Measurements from ENCODE around the gene HRC. TPM values are rescaled to one million over a fixed set of nuclear protein-coding genes. Genes with fewer than 3 reads are reported as not detected.

The HRC gene
- total RNA-seq, 1 donor from 2014 or later = not detected

- Histone ChIP-seq H3K4me3 (ENCODE audit: low read depth, low read length) (no peak overlapping the region), H3K36me3 (ENCODE audit: control insufficient read depth, insufficient read depth, low read length) (peaks cover 4% of the 10 kb centered on the region), H3K27me3 (ENCODE audit: control insufficient read depth, insufficient read depth, low read length) (no peaks in the 10 kb centered on the region)
- no peak for DNase-seq (ENCODE audit: low read depth)
- FAIRE-seq = peak; percentile 58
- TF ChIP-seq CTCF (IDR thresholded peaks at IDR 0.05; ENCODE audit: insufficient read depth, low read length, severe bottlenecking) = no peak
Measured at GRCh38 chr19:49155820-49156346, 687 bp upstream of the HRC start.

- Histone ChIP-seq H3K4me3 (ENCODE audit: low read depth, low read length) (no peak overlapping the region), H3K27me3 (ENCODE audit: control insufficient read depth, insufficient read depth, low read length) (no peaks in the 10 kb centered on the region), H3K36me3 (ENCODE audit: control insufficient read depth, insufficient read depth, low read length) (no peaks in the 10 kb centered on the region)
- no peak for DNase-seq (ENCODE audit: low read depth)
- no peak for TF ChIP-seq CTCF (IDR thresholded peaks at IDR 0.05; ENCODE audit: insufficient read depth, low read length, severe bottlenecking)
- FAIRE-seq = no peak
Measured at GRCh38 chr19:49154279-49154678, 917 bp downstream of the HRC start.

GRCh38 chr19:49153167-49153809, 1.9 kb downstream of the HRC start:
- no peak for FAIRE-seq
- DNase-seq (ENCODE audit: low read depth) = no peak
- H3K27me3 ChIP-seq (ENCODE audit: control insufficient read depth, insufficient read depth, low read length) = no peaks in the 10 kb centered on the region
- TF ChIP-seq CTCF (IDR thresholded peaks at IDR 0.05; ENCODE audit: insufficient read depth, low read length, severe bottlenecking) = no peak
- H3K36me3 ChIP-seq (ENCODE audit: control insufficient read depth, insufficient read depth, low read length) = no peaks in the 10 kb centered on the region
- H3K4me3 ChIP-seq (ENCODE audit: low read depth, low read length) = no peak overlapping the region

GRCh38 chr19:49152119-49152550, 3.1 kb downstream of the HRC start:
- Histone ChIP-seq H3K4me3 (ENCODE audit: low read depth, low read length) (no peak overlapping the region), H3K27me3 (ENCODE audit: control insufficient read depth, insufficient read depth, low read length) (no peaks in the 10 kb centered on the region), H3K36me3 (ENCODE audit: control insufficient read depth, insufficient read depth, low read length) (no peaks in the 10 kb centered on the region)
- no peak for DNase-seq (ENCODE audit: low read depth)
- FAIRE-seq = no peak
- no peak for TF ChIP-seq CTCF (IDR thresholded peaks at IDR 0.05; ENCODE audit: insufficient read depth, low read length, severe bottlenecking)

- DNase-seq (ENCODE audit: low read depth) = peak; percentile 87
- Histone ChIP-seq H3K36me3 (ENCODE audit: control insufficient read depth, insufficient read depth, low read length) (no peaks in the 10 kb centered on the region), H3K4me3 (ENCODE audit: low read depth, low read length) (no peak overlapping the region), H3K27me3 (ENCODE audit: control insufficient read depth, insufficient read depth, low read length) (no peaks in the 10 kb centered on the region)
- FAIRE-seq = no peak
- TF ChIP-seq CTCF (IDR thresholded peaks at IDR 0.05; ENCODE audit: insufficient read depth, low read length, severe bottlenecking) = no peak
Measured at GRCh38 chr19:49151267-49152118, 3.7 kb downstream of the HRC start.

Measured in bronchial epithelial cell (primary cell).